KMS-11 (cell line): ENCODE measurements around the gene SLC12A5.

ENCODE experiments used
- H2AFZ ChIP-seq: fragments of 200-600 bp; sonication (generic); 2 replicates; pipeline ENCODE4 v1.6.1; 2016; ENCODE audit warnings: antibody characterized with exemption, mixed run types, low read depth
- H3K27ac ChIP-seq: fragments of 200-600 bp; sonication (generic); 2 replicates; pipeline ENCODE4 v1.6.1; 2016; ENCODE audit warnings: mild to moderate bottlenecking, mixed run types
- H3K27me3 ChIP-seq: fragments of 200-600 bp; sonication (generic); 2 replicates; pipeline ENCODE4 v1.6.1; 2017; ENCODE audit warnings: mild to moderate bottlenecking, low read depth, mixed run types, moderate library complexity; ENCODE audit not compliant: insufficient read depth
- H3K36me3 ChIP-seq: fragments of 200-600 bp; sonication (generic); 2 replicates; pipeline ENCODE4 v1.6.1; 2017; ENCODE audit warnings: mild to moderate bottlenecking, mixed run types; ENCODE audit not compliant: insufficient read depth
- H3K4me1 ChIP-seq: fragments of 200-600 bp; sonication (generic); 2 replicates; pipeline ENCODE4 v1.6.1; 2016; ENCODE audit warnings: mild to moderate bottlenecking, low read depth, mixed run types; ENCODE audit not compliant: poor library complexity, severe bottlenecking
- H3K4me2 ChIP-seq: fragments of 200-600 bp; sonication (generic); 2 replicates; pipeline ENCODE4 v1.7.0; 2016; ENCODE audit warnings: mild to moderate bottlenecking, mixed run types
- H3K4me3 ChIP-seq: fragments of 200-600 bp; sonication (generic); IDR thresholded peaks from 2 replicates; pipeline ENCODE4 v1.6.1; 2017; ENCODE audit warnings: low read depth, low read length, mixed read lengths; ENCODE audit not compliant: insufficient read depth
- H3K79me2 ChIP-seq: fragments of 200-600 bp; sonication (generic); 2 replicates; pipeline ENCODE4 v1.6.1; 2016; ENCODE audit warnings: low read depth, mixed run types; ENCODE audit not compliant: insufficient read depth
- H3K9ac ChIP-seq: fragments of 200-600 bp; sonication (generic); 2 replicates; pipeline ENCODE4 v1.6.1; 2016; ENCODE audit warnings: mild to moderate bottlenecking, mixed run types
- H4K20me1 ChIP-seq: fragments of 200-600 bp; sonication (generic); 2 replicates; pipeline ENCODE4 v1.6.1; 2016; ENCODE audit warnings: mild to moderate bottlenecking, mixed run types; ENCODE audit not compliant: insufficient read depth
- TF ChIP-seq, protein P1 (sequence below): fragments of 200-600 bp; sonication (generic); conservative IDR thresholded peaks from 2 replicates; pipeline ENCODE4 v1.6.1; 2017; ENCODE audit warnings: low read depth, mild to moderate bottlenecking, antibody characterized with exemption, low read length, moderate library complexity, mixed read lengths

SLC12A5 gene

DNA sequence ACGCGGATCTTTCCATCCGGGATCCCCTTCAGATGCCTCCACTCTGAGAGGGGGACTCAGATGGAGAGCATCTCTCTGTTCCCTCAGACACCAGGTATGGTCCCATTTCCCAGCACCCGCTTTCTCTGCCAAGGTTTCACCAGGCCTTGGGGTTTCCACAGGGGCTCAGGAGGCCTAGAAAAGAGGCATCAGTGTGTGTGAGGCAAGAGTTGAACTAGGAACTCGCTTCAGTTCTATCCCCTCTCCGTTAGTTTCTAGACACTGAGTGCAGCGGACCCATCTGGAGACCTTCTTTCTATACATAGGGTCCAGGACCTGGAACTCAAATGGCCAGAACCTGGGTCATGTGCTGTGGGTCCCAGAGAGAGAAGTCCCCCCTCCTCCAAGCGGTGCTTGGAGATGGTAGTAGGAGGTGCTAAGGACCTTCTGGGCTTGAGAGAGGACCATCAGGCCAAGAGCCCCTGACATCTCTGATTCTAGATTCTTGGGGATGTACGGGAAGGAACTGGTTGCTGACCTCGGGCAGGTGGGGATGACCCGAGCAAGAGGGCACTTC lies 2.1 kb downstream of the SLC12A5 start:
- no peaks in the 10 kb centered on the region for H3K79me2 ChIP-seq
- H3K4me3 ChIP-seq, result no peak overlapping the region
- no peak overlapping the region for H3K27ac ChIP-seq
- H3K27me3 ChIP-seq, result peaks cover 85% of the 10 kb centered on the region
- H3K4me2 ChIP-seq, result no peak overlapping the region
- no peak overlapping the region for H2AFZ ChIP-seq
- no peaks in the 10 kb centered on the region for H3K4me1 ChIP-seq
- no peaks in the 10 kb centered on the region for H3K36me3 ChIP-seq
- H4K20me1 ChIP-seq, result no peaks in the 10 kb centered on the region
- TF ChIP-seq, protein P1, sequence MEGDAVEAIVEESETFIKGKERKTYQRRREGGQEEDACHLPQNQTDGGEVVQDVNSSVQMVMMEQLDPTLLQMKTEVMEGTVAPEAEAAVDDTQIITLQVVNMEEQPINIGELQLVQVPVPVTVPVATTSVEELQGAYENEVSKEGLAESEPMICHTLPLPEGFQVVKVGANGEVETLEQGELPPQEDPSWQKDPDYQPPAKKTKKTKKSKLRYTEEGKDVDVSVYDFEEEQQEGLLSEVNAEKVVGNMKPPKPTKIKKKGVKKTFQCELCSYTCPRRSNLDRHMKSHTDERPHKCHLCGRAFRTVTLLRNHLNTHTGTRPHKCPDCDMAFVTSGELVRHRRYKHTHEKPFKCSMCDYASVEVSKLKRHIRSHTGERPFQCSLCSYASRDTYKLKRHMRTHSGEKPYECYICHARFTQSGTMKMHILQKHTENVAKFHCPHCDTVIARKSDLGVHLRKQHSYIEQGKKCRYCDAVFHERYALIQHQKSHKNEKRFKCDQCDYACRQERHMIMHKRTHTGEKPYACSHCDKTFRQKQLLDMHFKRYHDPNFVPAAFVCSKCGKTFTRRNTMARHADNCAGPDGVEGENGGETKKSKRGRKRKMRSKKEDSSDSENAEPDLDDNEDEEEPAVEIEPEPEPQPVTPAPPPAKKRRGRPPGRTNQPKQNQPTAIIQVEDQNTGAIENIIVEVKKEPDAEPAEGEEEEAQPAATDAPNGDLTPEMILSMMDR, result no peak
- no peak overlapping the region for H3K9ac ChIP-seq

GRCh38 chr20:46031701-46032254 lies 2.8 kb downstream of the SLC12A5 start:
- no peaks in the 10 kb centered on the region for H3K36me3 ChIP-seq
- no peaks in the 10 kb centered on the region for H4K20me1 ChIP-seq
- H3K4me1 ChIP-seq, result no peaks in the 10 kb centered on the region
- no peak overlapping the region for H3K4me2 ChIP-seq
- H3K79me2 ChIP-seq, result no peaks in the 10 kb centered on the region
- H3K9ac ChIP-seq, result no peak overlapping the region
- H3K27ac ChIP-seq, result no peak overlapping the region
- H3K27me3 ChIP-seq, result peaks cover 92% of the 10 kb centered on the region
- no peak overlapping the region for H3K4me3 ChIP-seq
- TF ChIP-seq, protein P1, result no peak
- H2AFZ ChIP-seq, result no peak overlapping the region

DNA sequence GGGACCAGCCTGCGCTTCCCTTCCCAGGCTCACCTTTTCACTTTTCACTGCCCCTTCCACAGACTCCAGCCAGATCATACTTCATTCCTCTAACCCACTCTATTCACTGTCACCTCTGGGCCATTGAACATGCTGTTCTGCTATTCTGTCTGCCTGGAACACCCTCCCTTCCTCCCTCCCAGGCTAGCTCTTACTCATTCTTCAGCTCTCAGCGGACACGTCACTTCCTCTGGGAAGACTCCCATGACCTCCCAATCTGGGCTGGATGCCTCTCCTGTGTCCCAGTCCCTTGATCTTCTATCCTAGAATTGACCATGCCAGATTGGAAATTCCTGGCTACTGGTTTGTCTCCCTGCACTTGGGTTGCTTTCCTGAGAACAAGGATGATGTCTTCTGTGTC lies 5.0 kb downstream of the SLC12A5 start:
- no peak overlapping the region for H3K27ac ChIP-seq
- peaks cover 94% of the 10 kb centered on the region for H3K27me3 ChIP-seq
- no peaks in the 10 kb centered on the region for H3K4me1 ChIP-seq
- H3K4me2 ChIP-seq, result no peak overlapping the region
- H3K4me3 ChIP-seq, result no peak overlapping the region
- H4K20me1 ChIP-seq, result no peaks in the 10 kb centered on the region
- H3K79me2 ChIP-seq, result no peaks in the 10 kb centered on the region
- no peak overlapping the region for H3K9ac ChIP-seq
- no peak overlapping the region for H2AFZ ChIP-seq
- TF ChIP-seq, protein P1, result no peak
- no peaks in the 10 kb centered on the region for H3K36me3 ChIP-seq

DNA sequence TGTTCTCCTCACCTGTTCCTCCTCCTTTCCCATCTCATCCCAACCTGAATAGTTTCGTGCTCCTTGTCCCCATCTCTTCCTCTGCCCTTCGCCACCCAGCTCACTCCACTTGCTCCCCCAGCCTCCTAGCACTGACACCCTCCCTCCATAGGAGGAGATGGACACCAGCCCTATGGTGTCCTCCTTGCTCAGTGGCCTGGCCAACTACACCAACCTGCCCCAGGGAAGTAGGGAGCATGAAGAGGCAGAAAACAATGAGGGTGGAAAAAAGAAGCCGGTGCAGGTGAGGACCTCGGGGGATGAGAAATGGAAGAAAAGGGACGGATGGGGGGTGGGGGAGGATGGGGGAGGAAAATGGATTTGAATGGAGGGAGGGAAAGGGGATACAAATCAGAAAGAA lies 6.2 kb downstream of the SLC12A5 start:
- Histone ChIP-seq H3K27me3 (peaks cover 90% of the 10 kb centered on the region), H3K27ac (no peak overlapping the region), H3K9ac (no peak overlapping the region), H3K4me3 (no peak overlapping the region), H3K36me3 (no peaks in the 10 kb centered on the region), H4K20me1 (no peaks in the 10 kb centered on the region), H2AFZ (no peak overlapping the region), H3K4me2 (no peak overlapping the region), H3K79me2 (no peaks in the 10 kb centered on the region), H3K4me1 (no peaks in the 10 kb centered on the region)
- TF ChIP-seq, protein P1, result no peak
